Lower leg skin (tissue), 3 donors: ENCODE results near the gene TAS2R1.

Experiments used
- POLR2A ChIP-seq, 2 donors: fragments of 450-650 bp; IDR thresholded peaks; one replicate each; pipeline ENCODE4 v1.6.1; 2016 to 2017; ENCODE audit warnings: antibody characterized with exemption in 2 of 2, mild to moderate bottlenecking in 1 of 2, moderate library complexity in 1 of 2
- TF ChIP-seq, protein P1 (sequence below), 3 donors: fragments of 450-650 bp; IDR thresholded peaks; one replicate each; pipeline ENCODE4 v1.5.1; 2016; ENCODE audit warnings: antibody characterized with exemption in 3 of 3, mild to moderate bottlenecking in 3 of 3, moderate library complexity in 2 of 3

DNA sequence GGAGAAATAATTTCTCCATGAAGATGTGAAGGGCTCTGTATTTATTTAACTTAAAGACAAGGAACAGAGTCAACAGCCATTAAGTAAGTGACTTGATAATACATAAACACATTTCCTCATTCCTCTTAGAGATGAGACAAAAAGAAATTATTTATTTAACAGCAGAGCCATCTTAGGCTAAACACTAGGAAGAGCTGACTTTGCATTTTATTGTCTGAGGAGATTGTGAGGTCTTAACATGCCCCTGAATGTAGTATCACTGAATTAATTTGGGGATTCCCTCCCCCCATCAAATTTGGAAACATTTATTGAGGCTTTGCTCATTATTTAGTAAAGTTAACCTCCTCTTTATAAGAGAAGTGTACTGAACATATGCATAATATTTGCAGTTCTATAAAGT is 35.2 kb downstream of the TAS2R1 start:
- no peak for TF ChIP-seq POLR2A (IDR thresholded peaks at IDR 0.05)
- TF ChIP-seq, protein P1, sequence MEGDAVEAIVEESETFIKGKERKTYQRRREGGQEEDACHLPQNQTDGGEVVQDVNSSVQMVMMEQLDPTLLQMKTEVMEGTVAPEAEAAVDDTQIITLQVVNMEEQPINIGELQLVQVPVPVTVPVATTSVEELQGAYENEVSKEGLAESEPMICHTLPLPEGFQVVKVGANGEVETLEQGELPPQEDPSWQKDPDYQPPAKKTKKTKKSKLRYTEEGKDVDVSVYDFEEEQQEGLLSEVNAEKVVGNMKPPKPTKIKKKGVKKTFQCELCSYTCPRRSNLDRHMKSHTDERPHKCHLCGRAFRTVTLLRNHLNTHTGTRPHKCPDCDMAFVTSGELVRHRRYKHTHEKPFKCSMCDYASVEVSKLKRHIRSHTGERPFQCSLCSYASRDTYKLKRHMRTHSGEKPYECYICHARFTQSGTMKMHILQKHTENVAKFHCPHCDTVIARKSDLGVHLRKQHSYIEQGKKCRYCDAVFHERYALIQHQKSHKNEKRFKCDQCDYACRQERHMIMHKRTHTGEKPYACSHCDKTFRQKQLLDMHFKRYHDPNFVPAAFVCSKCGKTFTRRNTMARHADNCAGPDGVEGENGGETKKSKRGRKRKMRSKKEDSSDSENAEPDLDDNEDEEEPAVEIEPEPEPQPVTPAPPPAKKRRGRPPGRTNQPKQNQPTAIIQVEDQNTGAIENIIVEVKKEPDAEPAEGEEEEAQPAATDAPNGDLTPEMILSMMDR (IDR thresholded peaks at IDR 0.05), result no peak
